UCSD-AML1 (cell line): Measurements from ENCODE around the gene THOC6.
"Not testable (repeated sequence)": the region's sequence is repeated elsewhere in the genome, so short reads cannot be mapped to it uniquely, and the experiment has no call there.

ENCODE experiments used
- DNase-seq: peaks from one replicate; lab custom pipeline; 2025; ENCODE audit not compliant: unreplicated experiment; lab: John Stamatoyannopoulos, UW

The THOC6 gene

DNA sequence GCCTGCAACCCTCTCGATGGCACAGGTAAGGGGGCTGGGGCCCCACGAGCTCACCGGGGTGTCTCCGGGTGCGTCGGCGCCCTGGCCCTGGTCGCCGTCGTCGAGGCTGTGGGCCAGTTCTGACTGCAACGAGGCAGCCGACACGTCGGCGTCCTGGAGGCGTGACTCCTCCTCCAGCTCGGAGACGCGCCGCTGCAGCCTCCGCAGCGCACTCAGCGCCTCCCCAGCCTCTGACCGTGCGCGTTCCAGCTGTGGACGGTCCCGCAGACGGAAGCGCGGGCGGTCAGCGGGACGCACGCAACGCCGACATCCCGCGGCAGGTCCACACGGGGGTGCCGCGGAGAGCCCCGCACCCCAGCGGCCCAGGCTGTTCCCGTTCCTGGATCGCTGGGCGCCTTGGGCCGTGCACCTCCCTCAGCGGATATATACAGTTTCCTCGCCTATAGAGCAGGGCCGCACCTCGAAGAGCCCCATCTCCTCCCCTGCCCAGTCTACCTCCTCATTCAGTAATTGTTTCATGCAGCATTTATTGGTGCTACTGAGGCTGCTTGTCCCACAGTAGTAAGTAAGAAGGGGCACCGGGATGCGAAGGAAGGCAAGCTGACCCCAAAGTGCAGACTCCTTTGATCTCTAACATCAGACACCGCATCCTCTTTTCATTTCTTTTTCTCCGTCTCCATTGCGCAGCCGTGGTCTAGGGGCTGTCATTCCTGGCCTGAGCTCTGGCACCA, 5.8 kb downstream of the THOC6 start:
- no peak for DNase-seq

GRCh38 chr16:3030222-3031212, 6.7 kb downstream of the THOC6 start:
- no peak for DNase-seq

DNA sequence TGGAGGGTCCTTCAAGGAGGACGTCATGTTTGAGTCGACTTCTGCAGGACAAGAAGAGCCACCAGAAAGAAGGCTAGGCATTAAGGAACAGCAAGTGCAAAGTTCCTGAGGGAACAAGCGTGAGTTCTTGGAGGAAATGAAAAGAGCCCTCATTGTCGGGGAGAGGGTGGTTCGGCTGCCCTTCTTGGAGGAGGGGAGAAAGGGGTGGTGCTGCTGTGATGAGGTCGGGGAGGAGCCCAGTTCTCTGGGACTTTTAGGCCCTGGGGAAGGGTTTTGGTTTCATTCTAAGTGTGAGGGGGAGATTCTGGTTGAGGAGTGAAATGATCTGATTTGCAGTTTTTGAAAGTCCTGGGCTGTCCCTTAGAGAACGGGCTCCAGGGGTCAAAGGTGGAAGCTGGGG, 8.8 kb downstream of the THOC6 start:
- no peak for DNase-seq

DNA sequence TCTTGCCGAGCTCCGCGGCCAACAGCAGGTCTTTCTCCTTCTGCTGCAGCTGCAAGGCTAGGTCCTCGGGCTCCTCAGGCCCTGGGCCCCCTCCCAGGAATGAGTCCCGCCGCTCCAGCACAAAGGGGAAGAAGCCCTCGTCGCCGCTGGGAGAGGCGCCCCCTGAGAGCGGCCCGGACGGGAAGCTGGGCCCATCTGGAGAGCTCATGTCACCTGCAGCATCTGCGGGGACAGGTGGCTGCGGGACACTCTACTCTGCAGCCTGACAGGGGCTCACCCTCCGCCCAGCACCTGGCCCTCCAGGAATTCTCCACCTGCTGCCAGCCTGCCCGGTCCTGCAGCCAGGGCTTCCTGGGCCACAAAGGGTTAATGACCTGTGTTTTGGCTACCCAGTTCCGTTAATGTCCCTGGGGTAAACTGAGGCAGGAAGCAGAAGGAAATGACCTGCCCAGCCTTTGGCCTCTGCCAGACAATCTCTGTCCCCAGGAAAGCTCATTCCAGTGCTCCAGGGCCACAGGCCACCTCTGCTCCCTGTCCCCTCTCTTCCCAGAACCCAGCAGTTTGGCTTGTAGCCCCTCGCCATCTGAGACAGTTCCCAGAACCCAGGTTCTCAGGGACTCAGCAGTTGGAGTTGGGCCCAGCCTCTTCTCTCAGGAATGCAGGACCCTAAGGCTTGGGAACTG, 11.6 kb downstream of the THOC6 start:
- DNase-seq: no peak

GRCh38 chr16:3035972-3036725, 12.3 kb downstream of the THOC6 start:
- no peak for DNase-seq

GRCh38 chr16:3036726-3037315, 13.0 kb downstream of the THOC6 start, which contains the start of gene BICDL2:
Gene BICDL2, minus strand, starts transcription at chr16:3036944. Its CDS starts 1,448 bp downstream, at chr16:3035496.
- no peak for DNase-seq

GRCh38 chr16:3038256-3038655, 14.4 kb downstream of the THOC6 start:
- DNase-seq: no peak

DNA sequence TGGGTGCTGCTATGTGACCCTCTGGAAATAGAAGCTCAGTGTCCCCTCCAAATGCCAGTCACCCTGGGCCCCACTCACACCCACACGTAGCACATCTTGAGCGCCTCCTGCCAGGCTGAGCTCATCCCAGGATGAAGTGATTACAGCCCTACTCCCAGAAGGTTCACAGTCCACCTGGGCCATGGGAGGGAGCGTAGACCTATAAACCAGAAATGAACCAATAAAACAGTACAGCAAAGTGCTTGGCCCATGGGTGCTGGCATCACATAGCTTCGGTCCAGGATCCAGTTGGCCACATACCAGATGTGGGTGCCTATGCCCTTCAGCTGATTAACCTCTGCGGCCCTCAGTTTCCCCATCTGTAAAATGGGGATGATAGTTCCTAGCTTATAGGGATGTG, 15.1 kb downstream of the THOC6 start:
- DNase-seq: no peak

DNA sequence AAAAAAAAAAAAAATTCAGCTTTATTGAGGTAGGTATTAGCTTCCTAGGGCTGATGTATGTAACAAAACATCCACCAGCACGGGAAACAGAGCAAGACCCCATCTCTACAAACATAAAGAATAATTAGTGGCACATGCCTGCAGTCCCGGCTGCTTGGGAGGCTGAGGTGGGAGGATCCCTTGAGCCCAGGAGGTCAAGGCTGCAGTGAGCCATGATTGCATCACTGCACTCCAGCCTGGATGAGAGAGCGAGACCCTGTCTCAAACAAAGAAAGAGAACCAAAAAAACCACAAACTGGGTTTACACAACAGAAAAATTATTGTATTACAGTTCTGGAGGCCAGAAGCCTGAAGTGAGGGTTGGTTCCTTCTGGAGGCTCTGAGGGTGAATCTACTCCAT, 18.5 kb downstream of the THOC6 start:
- DNase-seq: no peak

DNA sequence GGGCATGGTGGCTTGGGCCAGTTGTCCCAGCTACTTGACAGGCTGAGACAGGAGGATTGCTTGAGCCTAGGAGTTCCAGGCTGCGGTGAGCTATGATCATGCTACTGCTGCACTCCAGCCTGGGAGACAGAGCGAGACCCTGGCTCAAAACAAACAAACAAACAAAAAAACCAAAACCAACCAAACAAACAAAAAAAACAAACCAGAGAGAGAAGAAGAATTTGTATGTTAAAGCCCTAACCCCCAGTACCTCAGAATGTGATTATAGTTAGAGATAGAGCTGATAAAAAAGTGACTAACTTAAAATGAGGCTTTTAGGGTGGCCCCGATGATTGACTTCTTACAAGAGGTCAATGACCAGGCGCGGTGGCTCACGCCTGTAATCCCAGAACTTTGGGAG, 20.9 kb downstream of the THOC6 start:
- no peak for DNase-seq

GRCh38 chr16:3045758-3046640, 22.2 kb downstream of the THOC6 start, which contains the start of gene MMP25:
Gene MMP25, plus strand, starts transcription at chr16:3046561. Its CDS starts 357 bp downstream, at chr16:3046918.
- DNase-seq: peak; percentile 55

GRCh38 chr16:3046641-3047386, 23.0 kb downstream of the THOC6 start:
- no peak for DNase-seq

DNA sequence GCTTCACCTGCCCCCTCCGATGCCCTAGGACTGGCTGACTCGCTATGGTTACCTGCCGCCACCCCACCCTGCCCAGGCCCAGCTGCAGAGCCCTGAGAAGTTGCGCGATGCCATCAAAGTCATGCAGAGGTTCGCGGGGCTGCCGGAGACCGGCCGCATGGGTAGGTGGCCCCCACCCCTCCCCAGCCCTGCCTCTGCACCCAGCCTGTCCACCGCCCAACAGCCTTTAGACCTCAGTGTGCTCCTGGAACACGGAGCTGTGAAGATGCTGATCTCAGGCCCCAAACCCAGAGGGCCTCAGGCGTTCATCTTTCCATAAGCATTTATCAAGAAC, 23.5 kb downstream of the THOC6 start:
- DNase-seq: no peak

DNA sequence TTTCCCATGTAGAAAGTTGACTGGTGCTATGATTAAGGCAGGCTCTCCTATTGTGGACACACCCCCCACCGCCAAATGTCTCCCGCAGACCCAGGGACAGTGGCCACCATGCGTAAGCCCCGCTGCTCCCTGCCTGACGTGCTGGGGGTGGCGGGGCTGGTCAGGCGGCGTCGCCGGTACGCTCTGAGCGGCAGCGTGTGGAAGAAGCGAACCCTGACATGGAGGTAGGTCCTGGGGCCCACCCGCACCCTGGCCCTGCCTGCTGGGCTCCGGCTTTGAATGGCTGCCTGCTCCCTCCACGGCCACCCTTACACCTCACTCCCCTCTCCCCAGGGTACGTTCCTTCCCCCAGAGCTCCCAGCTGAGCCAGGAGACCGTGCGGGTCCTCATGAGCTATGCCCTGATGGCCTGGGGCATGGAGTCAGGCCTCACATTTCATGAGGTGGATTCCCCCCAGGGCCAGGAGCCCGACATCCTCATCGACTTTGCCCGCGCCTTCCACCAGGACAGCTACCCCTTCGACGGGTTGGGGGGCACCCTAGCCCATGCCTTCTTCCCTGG, 26.2 kb downstream of the THOC6 start:
- DNase-seq: no peak

- DNase-seq: no peak
These were observed 26.7 kb downstream of the THOC6 start for GRCh38 chr16:3050487-3050886.

- no peak for DNase-seq
These were observed 27.2 kb downstream of the THOC6 start for GRCh38 chr16:3051009-3051408.

GRCh38 chr16:3051494-3051893, 27.7 kb downstream of the THOC6 start:
- DNase-seq: no peak

DNA sequence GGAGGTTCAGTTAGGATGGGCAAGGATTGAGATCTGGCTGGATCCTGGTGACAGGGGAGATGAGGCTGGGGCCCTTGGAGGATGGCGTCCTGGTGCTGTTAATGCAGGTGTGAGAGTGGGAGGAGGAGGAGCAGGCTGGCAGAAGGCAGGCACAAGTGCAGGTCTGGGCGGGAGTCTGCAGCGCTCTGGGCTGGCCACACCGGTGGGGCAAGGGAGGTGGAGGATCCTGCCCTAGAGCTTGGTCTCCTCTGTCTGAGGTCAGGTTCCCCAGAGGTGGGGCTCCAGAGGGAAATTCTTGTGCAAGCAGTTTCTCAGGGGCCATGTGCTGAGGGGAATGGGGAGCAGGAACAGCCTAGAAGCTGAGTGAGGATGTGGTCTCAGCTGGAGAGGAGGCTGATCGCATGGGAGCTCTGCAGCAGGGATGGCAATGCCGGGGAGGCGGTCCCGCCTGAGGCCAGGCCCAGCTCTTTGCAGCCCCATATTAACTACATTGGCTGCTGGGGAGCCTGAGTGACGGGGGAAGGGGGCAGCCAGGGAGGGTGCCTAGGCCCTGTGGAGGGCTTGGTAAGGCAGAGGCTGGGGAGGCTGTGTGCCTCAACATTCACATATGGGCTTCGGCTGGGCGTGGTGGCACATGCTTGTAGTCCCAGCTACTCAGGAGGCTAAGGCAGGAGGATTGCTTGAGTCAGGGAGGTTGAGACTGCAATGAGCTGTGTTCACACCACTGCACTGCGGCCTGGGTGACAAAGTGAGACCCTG, 28.9 kb downstream of the THOC6 start:
- not testable (repeated sequence) for DNase-seq
